ENCODE measurements around the gene CYREN. TPM values are rescaled to one million over a fixed set of nuclear protein-coding genes. Genes with fewer than 3 reads are reported as not detected.

The CYREN gene
- total and polyA plus RNA-seq, 2 of the 13 experiments (the other 11 are each of a cell fraction or from before 2014, with no cell fraction given): 20.7 to 60.7 TPM

GRCh38 chr7:135170274-135170997, at the start of gene CYREN (continued):
- TF ChIP-seq CREB1 (IDR thresholded peaks at IDR 0.05) (no peak), CREB1 (CRISPR knock-in tag; IDR thresholded peaks at IDR 0.05) (0 out of 2 replicates have a peak, but pooled peaks have one; percentile 5), REXO4 (CRISPR knock-in tag; IDR thresholded peaks at IDR 0.05; ENCODE audit: borderline replicate concordance) (no peak), NPAS2 (CRISPR knock-in tag; IDR thresholded peaks at IDR 0.05; ENCODE audit: borderline replicate concordance) (no peak), JUN (CRISPR knock-in tag; IDR thresholded peaks at IDR 0.05) (no peak), CCAR2 (optimal IDR thresholded peaks at IDR 0.05; ENCODE audit: low read depth, low read length) (peak; percentile 34), KDM3A (CRISPR knock-in tag; IDR thresholded peaks at IDR 0.05; ENCODE audit: low read depth) (peak; percentile 85), ZNF619 (CRISPR knock-in tag; IDR thresholded peaks at IDR 0.05) (peak; percentile 82; the same call in 1 of the 2 replicates), SIN3B (IDR thresholded peaks at IDR 0.05; ENCODE audit: low read length) (no peak; the same call in 1 of the 2 replicates), TRAFD1 (CRISPR knock-in tag; IDR thresholded peaks at IDR 0.05; ENCODE audit: borderline replicate concordance) (no peak), SCMH1 (CRISPR knock-in tag; IDR thresholded peaks at IDR 0.05; ENCODE audit: borderline replicate concordance) (no peak), ZNF292 (CRISPR knock-in tag; IDR thresholded peaks at IDR 0.05; ENCODE audit: borderline replicate concordance, low read depth) (0 out of 2 replicates have a peak, but pooled peaks have one; percentile 40), NFYC (CRISPR knock-in tag; IDR thresholded peaks at IDR 0.05) (peak; percentile 37), PHF8 (CRISPR knock-in tag; IDR thresholded peaks at IDR 0.05) (peak; percentile 88), MEIS1 (CRISPR knock-in tag; IDR thresholded peaks at IDR 0.05; ENCODE audit: borderline replicate concordance) (no peak), TP53 (CRISPR knock-in tag; conservative IDR thresholded peaks at IDR 0.05) (0 out of 2 replicates have a peak, but pooled peaks have one; percentile 68), ZNF337 (CRISPR knock-in tag; IDR thresholded peaks at IDR 0.05; ENCODE audit: borderline replicate concordance, low read depth) (peak; percentile 95), DRAP1 (CRISPR knock-in tag; IDR thresholded peaks at IDR 0.05) (peak; percentile 38; the same call in 1 of the 2 replicates), ZFP36L1 (CRISPR knock-in tag; IDR thresholded peaks at IDR 0.05) (peak; percentile 21; the same call in 1 of the 2 replicates), CENPX (CRISPR knock-in tag; IDR thresholded peaks at IDR 0.05) (no peak), DNMT3B (CRISPR knock-in tag; conservative IDR thresholded peaks at IDR 0.05) (no peak), ZNF124 (CRISPR knock-in tag; IDR thresholded peaks at IDR 0.05) (peak; percentile 79; the same call in 1 of the 2 replicates), HDAC6 (IDR thresholded peaks at IDR 0.05; ENCODE audit: low read depth, low read length) (no peak), ZBTB3 (CRISPR knock-in tag; IDR thresholded peaks at IDR 0.05; ENCODE audit: borderline replicate concordance, low read depth) (no peak; the same call in 1 of the 2 replicates)
